ENCODE data around the gene PPA2. TPM values are rescaled to one million over a fixed set of nuclear protein-coding genes. Genes with fewer than 3 reads are reported as not detected.

PPA2 gene
- total and polyA plus RNA-seq, 2 donors (not counting 1 experiment from before 2014, with no cell fraction given): 74.6 to 82.6 TPM

GRCh38 chr4:105344141-105344540 is 129.7 kb downstream of the PPA2 start:
- H3K4me2 ChIP-seq (ENCODE audit: extremely low read depth, insufficient read depth, low read length): no peak overlapping the region
- no peaks in the 10 kb centered on the region for H3K27me3 ChIP-seq (ENCODE audit: control insufficient read depth, insufficient read depth, low read length)
- H3K9ac ChIP-seq (ENCODE audit: insufficient read depth, low read length): no peak overlapping the region
- no peaks in the 10 kb centered on the region for H4K20me1 ChIP-seq (ENCODE audit: control insufficient read depth, extremely low read depth, insufficient read depth, low read length)
- no peak overlapping the region for H3K4me3 ChIP-seq (replicated peaks in 1 of 4; ENCODE audit: control extremely low read depth in 1 of 4, insufficient read depth in 1 of 4, low read depth in 3 of 4, low read length in 4 of 4)
- no peaks in the 10 kb centered on the region for H3K4me1 ChIP-seq (ENCODE audit: control insufficient read depth, extremely low read depth, insufficient read depth, low read length)
- no peak overlapping the region for H3K27ac ChIP-seq (ENCODE audit: insufficient read depth, low read length)
- no peaks in the 10 kb centered on the region for H3K36me3 ChIP-seq (ENCODE audit: control insufficient read depth, insufficient read depth, low read length)
- H3K79me2 ChIP-seq (ENCODE audit: control insufficient read depth, insufficient read depth, low read length): no peaks in the 10 kb centered on the region
- H3K9me3 ChIP-seq (ENCODE audit: control insufficient read depth, insufficient read depth, low read depth, low read length): no peaks in the 10 kb centered on the region
- H2AFZ ChIP-seq (ENCODE audit: low read length): no peak overlapping the region
- no peak for DNase-seq (ENCODE audit: low read depth in 2 of 2)
- TF ChIP-seq EZH2 (IDR thresholded peaks at IDR 0.05; ENCODE audit: low read length, missing control alignments) (no peak), CTCF (conservative IDR thresholded peaks at IDR 0.05 in 1 of 2, IDR thresholded peaks at IDR 0.05 in 1 of 2; ENCODE audit: low read depth in 1 of 2, low read length in 2 of 2) (no peak)

GRCh38 chr4:105343146-105343931 is 130.5 kb downstream of the PPA2 start:
- H3K79me2 ChIP-seq (ENCODE audit: control insufficient read depth, insufficient read depth, low read length): no peaks in the 10 kb centered on the region
- H3K4me3 ChIP-seq (replicated peaks in 1 of 4; ENCODE audit: control extremely low read depth in 1 of 4, insufficient read depth in 1 of 4, low read depth in 3 of 4, low read length in 4 of 4): no peak overlapping the region
- H3K27me3 ChIP-seq (ENCODE audit: control insufficient read depth, insufficient read depth, low read length): no peaks in the 10 kb centered on the region
- TF ChIP-seq CTCF (conservative IDR thresholded peaks at IDR 0.05 in 1 of 2, IDR thresholded peaks at IDR 0.05 in 1 of 2; ENCODE audit: low read depth in 1 of 2, low read length in 2 of 2): no peak
- TF ChIP-seq EZH2 (IDR thresholded peaks at IDR 0.05; ENCODE audit: low read length, missing control alignments): no peak
- peak in 1 of 2 donors; percentile 16 for DNase-seq (ENCODE audit: low read depth in 2 of 2)
- H3K36me3 ChIP-seq (ENCODE audit: control insufficient read depth, insufficient read depth, low read length): no peaks in the 10 kb centered on the region
- no peaks in the 10 kb centered on the region for H3K9me3 ChIP-seq (ENCODE audit: control insufficient read depth, insufficient read depth, low read depth, low read length)
- no peak overlapping the region for H3K9ac ChIP-seq (ENCODE audit: insufficient read depth, low read length)
- H3K27ac ChIP-seq (ENCODE audit: insufficient read depth, low read length): no peak overlapping the region
- H2AFZ ChIP-seq (ENCODE audit: low read length): peak overlapping the region; percentile 43
- no peaks in the 10 kb centered on the region for H3K4me1 ChIP-seq (ENCODE audit: control insufficient read depth, extremely low read depth, insufficient read depth, low read length)
- H3K4me2 ChIP-seq (ENCODE audit: extremely low read depth, insufficient read depth, low read length): no peak overlapping the region
- H4K20me1 ChIP-seq (ENCODE audit: control insufficient read depth, extremely low read depth, insufficient read depth, low read length): no peaks in the 10 kb centered on the region

GRCh38 chr4:105329081-105329480 is 144.8 kb downstream of the PPA2 start:
- Histone ChIP-seq H3K27me3 (ENCODE audit: control insufficient read depth, insufficient read depth, low read length) (no peaks in the 10 kb centered on the region), H3K79me2 (ENCODE audit: control insufficient read depth, insufficient read depth, low read length) (no peaks in the 10 kb centered on the region), H3K4me1 (ENCODE audit: control insufficient read depth, extremely low read depth, insufficient read depth, low read length) (no peaks in the 10 kb centered on the region), H3K36me3 (ENCODE audit: control insufficient read depth, insufficient read depth, low read length) (no peaks in the 10 kb centered on the region), H3K9me3 (ENCODE audit: control insufficient read depth, insufficient read depth, low read depth, low read length) (no peaks in the 10 kb centered on the region), H2AFZ (ENCODE audit: low read length) (no peak overlapping the region), H4K20me1 (ENCODE audit: control insufficient read depth, extremely low read depth, insufficient read depth, low read length) (no peaks in the 10 kb centered on the region), H3K9ac (ENCODE audit: insufficient read depth, low read length) (no peak overlapping the region), H3K4me2 (ENCODE audit: extremely low read depth, insufficient read depth, low read length) (no peak overlapping the region), H3K4me3 (replicated peaks in 1 of 4; ENCODE audit: control extremely low read depth in 1 of 4, insufficient read depth in 1 of 4, low read depth in 3 of 4, low read length in 4 of 4) (no peak overlapping the region), H3K27ac (ENCODE audit: insufficient read depth, low read length) (no peak overlapping the region)
- DNase-seq (ENCODE audit: low read depth in 2 of 2): no peak
- TF ChIP-seq EZH2 (IDR thresholded peaks at IDR 0.05; ENCODE audit: low read length, missing control alignments) (no peak), CTCF (conservative IDR thresholded peaks at IDR 0.05 in 1 of 2, IDR thresholded peaks at IDR 0.05 in 1 of 2; ENCODE audit: low read depth in 1 of 2, low read length in 2 of 2) (no peak)

Data from fibroblast of lung (primary cell).